ENCODE measurements around the gene PGBD4.
A peak's percentile ranks its signal among the peaks of the same experiment; 100 is the strongest.

The PGBD4 gene

GRCh38 chr15:34101366-34102174 is at the start of gene PGBD4, which contains the start of gene EMC7:
Gene PGBD4 (plus strand): TSS chr15:34102083. CDS start chr15:34102532, 449 bp downstream.
Gene EMC7 (minus strand): TSS chr15:34101862. CDS start chr15:34101839, 23 bp downstream.
- peak; percentile 97 to 99 (median 98) for DNase-seq

- DNase-seq: no peak
These were observed 47.7 kb upstream of the PGBD4 start for GRCh38 chr15:34054081-34054707.

- no peak for DNase-seq
These were observed 45.9 kb upstream of the PGBD4 start for GRCh38 chr15:34055868-34056595.

- no peak for DNase-seq
These were observed 45.0 kb upstream of the PGBD4 start for GRCh38 chr15:34056911-34057310.

GRCh38 chr15:34059476-34059875 is 42.4 kb upstream of the PGBD4 start:
- DNase-seq: no peak

GRCh38 chr15:34059946-34060345 is 41.9 kb upstream of the PGBD4 start:
- no peak for DNase-seq

- no peak for DNase-seq
These were observed 37.4 kb upstream of the PGBD4 start for GRCh38 chr15:34064438-34064837.

- no peak for DNase-seq
These were observed 36.6 kb upstream of the PGBD4 start for GRCh38 chr15:34065261-34065660.

- no peak for DNase-seq
These were observed 35.9 kb upstream of the PGBD4 start for GRCh38 chr15:34065941-34066340.

- DNase-seq: no peak
These were observed 31.9 kb upstream of the PGBD4 start for GRCh38 chr15:34070003-34070402.

- no peak for DNase-seq
These were observed 25.1 kb upstream of the PGBD4 start for GRCh38 chr15:34076785-34077184.

- no peak for DNase-seq
These were observed 23.0 kb upstream of the PGBD4 start for GRCh38 chr15:34078900-34079299.

GRCh38 chr15:34079904-34080303 is 22.0 kb upstream of the PGBD4 start:
- no peak for DNase-seq

GRCh38 chr15:34084086-34084485 is 17.8 kb upstream of the PGBD4 start:
- no peak for DNase-seq

- DNase-seq: no peak
These were observed 16.1 kb upstream of the PGBD4 start for GRCh38 chr15:34085746-34086145.

GRCh38 chr15:34099914-34100313 is 2.0 kb upstream of the PGBD4 start:
- no peak for DNase-seq

GRCh38 chr15:34102175-34102925 is 467 bp downstream of the PGBD4 start:
- no peak for DNase-seq

- DNase-seq: no peak
These were observed 4.5 kb downstream of the PGBD4 start for GRCh38 chr15:34106423-34106822.

GRCh38 chr15:34107315-34107714 is 5.4 kb downstream of the PGBD4 start:
- no peak for DNase-seq

- DNase-seq: no peak
These were observed 8.1 kb downstream of the PGBD4 start for GRCh38 chr15:34109797-34110663.

GRCh38 chr15:34111488-34111887 is 9.6 kb downstream of the PGBD4 start:
- no peak for DNase-seq

- no peak for DNase-seq
These were observed 12.3 kb downstream of the PGBD4 start for GRCh38 chr15:34114215-34114614.

Data from activated naive CD4-positive, alpha-beta T cell (primary cell).